Nucleus accumbens (tissue), 56 donors: ENCODE results near the gene IL11RA.

Source experiments
- DNase-seq, 56 donors: peaks; one replicate each; lab custom pipeline; 2025; lab: John Stamatoyannopoulos, UW

The IL11RA gene

DNA sequence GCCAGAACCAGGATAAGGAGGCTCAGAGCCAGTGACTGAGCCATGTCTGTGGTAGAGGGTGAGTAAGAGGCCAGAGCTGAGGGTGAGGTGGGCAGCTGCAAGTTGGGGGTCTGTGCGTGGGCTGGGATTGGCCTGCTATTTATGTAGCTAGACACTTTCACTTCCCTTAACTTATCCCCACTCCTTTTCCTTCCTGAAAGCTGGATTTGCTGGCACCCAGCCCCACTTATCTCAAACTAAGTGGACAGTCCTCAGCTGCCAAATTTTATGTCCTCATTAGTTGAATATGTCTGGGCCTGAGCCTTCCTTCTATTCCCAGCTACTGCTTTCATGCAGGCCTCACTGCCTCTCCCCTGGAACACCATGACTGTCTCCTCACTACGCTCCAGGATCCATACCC lies 58.0 kb downstream of the IL11RA start, which contains the start of gene CCL21:
CCL21 (minus strand) TSS at position 114 of the 400 bp plus-strand sequence; CDS start at position 44, 70 bp downstream.
- DNase-seq, result no peak
